Activated CD4-positive, CD25-positive, alpha-beta regulatory T cell treated with anti-CD3 and anti-CD28 coated beads, Interleukin-2, amount 50 U/mL, for 72 hours (primary cell): ENCODE results near the gene TPM3.
"Not testable (repeated sequence)": the region's sequence is repeated elsewhere in the genome, so short reads cannot be mapped to it uniquely, and the experiment has no call there.

Experiments
- DNase-seq: peaks from one replicate; pipeline ENCODE4 v3.0.0; 2021

The TPM3 gene

GRCh38 chr1:154159554-154159953 lies 32.3 kb downstream of the TPM3 start:
- DNase-seq, result no peak

- DNase-seq, result no peak
Observed at GRCh38 chr1:154158307-154159125, 33.4 kb downstream of the TPM3 start.

GRCh38 chr1:154157520-154158306 lies 34.2 kb downstream of the TPM3 start:
- DNase-seq, result peak; percentile 52

GRCh38 chr1:154155251-154155650 lies 36.6 kb downstream of the TPM3 start:
- no peak for DNase-seq

- no peak for DNase-seq
Observed at GRCh38 chr1:154154534-154155191, 37.2 kb downstream of the TPM3 start, which contains the start of gene NUP210L. NUP210L (minus strand) TSS chr1:154155073.

GRCh38 chr1:154154053-154154452 lies 37.8 kb downstream of the TPM3 start:
- DNase-seq, result no peak

GRCh38 chr1:154151311-154151710 lies 40.6 kb downstream of the TPM3 start:
- DNase-seq, result no peak

- DNase-seq, result no peak
Observed at GRCh38 chr1:154148807-154149206, 43.1 kb downstream of the TPM3 start.

- DNase-seq, result not testable (repeated sequence)
Observed at GRCh38 chr1:154147505-154147904, 44.4 kb downstream of the TPM3 start.

GRCh38 chr1:154145986-154146385 lies 45.9 kb downstream of the TPM3 start:
- no peak for DNase-seq

- DNase-seq, result no peak
Observed at GRCh38 chr1:154142358-154142757, 49.5 kb downstream of the TPM3 start.

- no peak for DNase-seq
Observed at GRCh38 chr1:154141240-154141639, 50.7 kb downstream of the TPM3 start.

- no peak for DNase-seq
Observed at GRCh38 chr1:154137888-154138287, 54.0 kb downstream of the TPM3 start.

GRCh38 chr1:154133256-154133655 lies 58.6 kb downstream of the TPM3 start:
- DNase-seq, result no peak

GRCh38 chr1:154129391-154129970 lies 62.4 kb downstream of the TPM3 start:
- DNase-seq, result no peak

GRCh38 chr1:154123205-154123604 lies 68.7 kb downstream of the TPM3 start:
- not testable (repeated sequence) for DNase-seq

GRCh38 chr1:154117642-154118041 lies 74.3 kb downstream of the TPM3 start:
- DNase-seq, result no peak

GRCh38 chr1:154115180-154115579 lies 76.7 kb downstream of the TPM3 start:
- DNase-seq, result no peak
